Large intestine (tissue), 3 donors: ENCODE measurements around the gene MDH2. TPM values are rescaled to one million over a fixed set of nuclear protein-coding genes. Genes with fewer than 3 reads are reported as not detected.
"Not testable (repeated sequence)": the region's sequence is repeated elsewhere in the genome, so short reads cannot be mapped to it uniquely, and the experiment has no call there.

Source experiments
- DNase-seq, 2 donors: peaks; one replicate each; pipeline versions ENCODE4 v3.0.0 to v3.0.0-alpha.2; 2013
- H3K27ac ChIP-seq: one replicate; pipeline ENCODE4 v1.5.1; 2013; ENCODE audit warnings: low read length
- H3K27me3 ChIP-seq: 2 replicates; pipeline ENCODE4 v1.6.1; 2013; ENCODE audit warnings: low read length; ENCODE audit not compliant: control insufficient read depth, insufficient read depth
- H3K36me3 ChIP-seq: 2 replicates; pipeline ENCODE4 v1.6.1; 2013; ENCODE audit warnings: low read length; ENCODE audit not compliant: control insufficient read depth, insufficient read depth
- H3K4me1 ChIP-seq: one replicate; pipeline ENCODE4 v1.6.1; 2013; ENCODE audit warnings: low read length; ENCODE audit not compliant: control insufficient read depth, insufficient read depth
- H3K4me3 ChIP-seq: one replicate; pipeline ENCODE4 v1.5.1; 2013; ENCODE audit warnings: low read length
- H3K9me3 ChIP-seq: one replicate; pipeline ENCODE4 v1.6.1; 2013; ENCODE audit warnings: mild to moderate bottlenecking, low read depth, low read length, moderate library complexity; ENCODE audit not compliant: control insufficient read depth
- WGBS: methylation state at CpG from one replicate; pipeline ENCODE4 v1.1.5; 2013; ENCODE audit warnings: low lambda C conversion rate; ENCODE audit not compliant: insufficient coverage; 5-methylcytosine and 5-hydroxymethylcytosine counted together
- polyA plus RNA-seq: library from polyadenylated mRNA; unstranded; fragments of 120-200 nt; gene quantifications from one replicate; pipeline ENCODE4 v1.2.1, GENCODE V29; 2013

MDH2 gene
- polyA plus RNA-seq, 1 donor = 166 TPM

GRCh38 chr7:76054123-76055120 is 6.5 kb downstream of the MDH2 start:
- peaks cover 23% of the 10 kb centered on the region for H3K4me1 ChIP-seq
- H3K9me3 ChIP-seq = no peaks in the 10 kb centered on the region
- H3K27me3 ChIP-seq = no peaks in the 10 kb centered on the region
- WGBS = no CpG with 5 or more reads among the region's 18 CpGs
- no peak overlapping the region for H3K4me3 ChIP-seq
- peak overlapping the region; percentile 39 for H3K27ac ChIP-seq
- DNase-seq = peak; percentile 32 to 67
- H3K36me3 ChIP-seq = peaks cover 56% of the 10 kb centered on the region

DNA sequence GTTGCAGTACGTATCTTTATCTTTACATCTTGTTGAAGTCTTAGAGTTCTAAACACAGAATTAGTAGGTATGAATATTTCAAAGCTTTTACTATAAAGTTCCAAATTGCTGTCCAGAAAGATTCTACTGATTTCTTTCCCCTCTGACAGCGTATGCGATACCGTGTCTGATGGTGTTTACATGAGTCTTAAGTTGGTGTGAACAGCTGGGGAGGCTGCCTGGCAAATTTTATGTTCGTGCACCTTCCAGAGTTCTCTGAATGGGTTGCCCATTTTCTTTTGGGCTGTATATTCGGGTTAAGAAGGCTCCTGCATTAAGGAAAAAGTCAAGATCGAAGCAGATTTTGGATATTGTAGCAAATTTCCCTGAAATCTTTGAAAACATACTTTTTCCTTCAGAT is 8.3 kb downstream of the MDH2 start:
- Histone ChIP-seq H3K36me3 (peaks cover 73% of the 10 kb centered on the region), H3K27me3 (no peaks in the 10 kb centered on the region), H3K27ac (no peak overlapping the region), H3K4me1 (peaks cover 23% of the 10 kb centered on the region), H3K9me3 (no peaks in the 10 kb centered on the region), H3K4me3 (no peak overlapping the region)
- WGBS = no CpG with 5 or more reads among the region's 7 CpGs
- no peak for DNase-seq

DNA sequence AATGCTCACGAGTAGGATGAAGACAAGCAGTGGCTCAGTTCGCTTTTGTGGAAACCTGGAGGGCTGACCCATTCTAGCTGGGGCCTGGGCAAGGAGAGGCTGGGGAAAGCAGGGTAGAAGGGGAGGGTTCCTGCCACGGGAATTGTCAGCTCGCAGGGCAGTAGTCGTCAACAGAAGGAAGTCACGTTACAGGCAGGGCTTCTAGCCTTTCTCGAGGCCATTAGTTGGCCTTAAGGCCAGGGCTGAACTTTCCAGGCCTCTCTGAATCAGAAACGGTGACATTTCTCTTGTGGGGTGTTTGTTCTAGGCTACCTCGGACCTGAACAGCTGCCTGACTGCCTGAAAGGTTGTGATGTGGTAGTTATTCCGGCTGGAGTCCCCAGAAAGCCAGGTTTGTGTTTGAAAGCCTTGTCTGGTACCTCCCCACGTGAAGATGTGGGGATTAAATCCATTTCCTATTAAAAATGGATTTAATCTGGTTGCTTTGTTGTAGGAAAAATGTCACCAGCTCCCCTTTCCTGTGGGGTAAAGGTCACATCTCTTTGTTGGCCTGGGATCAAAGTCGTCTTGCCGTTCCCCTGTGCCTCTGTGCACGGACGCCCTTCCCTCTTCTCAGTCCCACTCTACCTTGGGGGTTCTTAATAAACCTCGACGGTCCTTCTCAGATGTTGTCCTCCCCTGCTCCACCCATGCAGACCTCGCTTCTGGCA is 9.4 kb downstream of the MDH2 start:
- WGBS = 60% methylated on average over 1 of the region's 18 CpGs

GRCh38 chr7:76057813-76058145 is 9.9 kb downstream of the MDH2 start:
- no CpG with 5 or more reads among the region's 11 CpGs for WGBS
- no peak overlapping the region for H3K4me3 ChIP-seq
- no peak for DNase-seq

More for the DNA sequence above, 9.4 kb downstream of the MDH2 start:
- H3K4me1 ChIP-seq = peaks cover 23% of the 10 kb centered on the region
- H3K27ac ChIP-seq = no peak overlapping the region
- peaks cover 77% of the 10 kb centered on the region for H3K36me3 ChIP-seq
- no peaks in the 10 kb centered on the region for H3K9me3 ChIP-seq
- no peaks in the 10 kb centered on the region for H3K27me3 ChIP-seq
- DNase-seq = peak in 1 of 2 donors; percentile 50
- no peak overlapping the region for H3K4me3 ChIP-seq

DNA sequence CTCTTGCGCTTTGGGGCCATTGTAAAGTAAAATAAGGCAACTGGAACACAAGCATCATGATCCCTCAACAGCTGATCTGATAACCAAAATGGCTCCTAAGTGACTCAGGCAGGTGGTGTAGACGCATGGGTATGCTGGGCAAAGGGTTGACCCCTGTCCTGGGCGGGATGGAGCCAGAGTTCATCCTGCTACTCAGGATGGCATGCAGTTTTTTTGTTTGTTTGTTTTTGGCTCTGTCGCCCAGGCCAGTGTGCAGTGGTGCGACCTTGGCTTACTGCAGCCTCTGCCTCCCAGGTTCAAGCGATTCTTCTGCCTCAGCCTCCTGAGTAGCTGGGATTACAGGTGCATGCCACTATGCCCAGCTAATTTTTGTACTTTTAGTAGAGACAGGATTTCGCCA is 10.8 kb downstream of the MDH2 start:
- H3K27me3 ChIP-seq, H3K9me3 ChIP-seq, DNase-seq, H3K4me3 ChIP-seq, H3K27ac ChIP-seq: not testable (repeated sequence)
- peaks cover 20% of the 10 kb centered on the region for H3K4me1 ChIP-seq
- H3K36me3 ChIP-seq = peaks cover 82% of the 10 kb centered on the region
- WGBS = no CpG with 5 or more reads among the region's 7 CpGs

More at GRCh38 chr7:76057813-76058145, 9.9 kb downstream of the MDH2 start:
- Histone ChIP-seq H3K27me3 (no peaks in the 10 kb centered on the region), H3K27ac (no peak overlapping the region), H3K9me3 (no peaks in the 10 kb centered on the region), H3K4me1 (peaks cover 23% of the 10 kb centered on the region), H3K36me3 (peaks cover 81% of the 10 kb centered on the region)

GRCh38 chr7:76060842-76061241 is 12.9 kb downstream of the MDH2 start:
- Histone ChIP-seq H3K36me3 (peaks cover 95% of the 10 kb centered on the region), H3K4me1 (peaks cover 10% of the 10 kb centered on the region), H3K9me3 (no peaks in the 10 kb centered on the region), H3K4me3 (no peak overlapping the region), H3K27ac (no peak overlapping the region), H3K27me3 (no peaks in the 10 kb centered on the region)
- no peak for DNase-seq
- no CpG with 5 or more reads among the region's 6 CpGs for WGBS

- no peak for DNase-seq
- H3K4me3 ChIP-seq = no peak overlapping the region
- H3K36me3 ChIP-seq = peaks cover 96% of the 10 kb centered on the region
- no peaks in the 10 kb centered on the region for H3K27me3 ChIP-seq
- no peaks in the 10 kb centered on the region for H3K9me3 ChIP-seq
- H3K27ac ChIP-seq = no peak overlapping the region
- peaks cover 6% of the 10 kb centered on the region for H3K4me1 ChIP-seq
- no CpG with 5 or more reads among the region's 15 CpGs for WGBS
These were observed 14.3 kb downstream of the MDH2 start for GRCh38 chr7:76062254-76062653.

GRCh38 chr7:76063114-76063513 is 15.2 kb downstream of the MDH2 start:
- Histone ChIP-seq H3K36me3 (peaks cover 94% of the 10 kb centered on the region), H3K4me1 (no peaks in the 10 kb centered on the region), H3K27ac (no peak overlapping the region), H3K4me3 (no peak overlapping the region), H3K27me3 (no peaks in the 10 kb centered on the region), H3K9me3 (no peaks in the 10 kb centered on the region)
- WGBS = no CpG with 5 or more reads among the region's 10 CpGs
- DNase-seq = no peak

- WGBS = no CpG with 5 or more reads among the region's 14 CpGs
- H3K4me3 ChIP-seq = no peak overlapping the region
These were observed 15.6 kb downstream of the MDH2 start for GRCh38 chr7:76063525-76063924.

DNA sequence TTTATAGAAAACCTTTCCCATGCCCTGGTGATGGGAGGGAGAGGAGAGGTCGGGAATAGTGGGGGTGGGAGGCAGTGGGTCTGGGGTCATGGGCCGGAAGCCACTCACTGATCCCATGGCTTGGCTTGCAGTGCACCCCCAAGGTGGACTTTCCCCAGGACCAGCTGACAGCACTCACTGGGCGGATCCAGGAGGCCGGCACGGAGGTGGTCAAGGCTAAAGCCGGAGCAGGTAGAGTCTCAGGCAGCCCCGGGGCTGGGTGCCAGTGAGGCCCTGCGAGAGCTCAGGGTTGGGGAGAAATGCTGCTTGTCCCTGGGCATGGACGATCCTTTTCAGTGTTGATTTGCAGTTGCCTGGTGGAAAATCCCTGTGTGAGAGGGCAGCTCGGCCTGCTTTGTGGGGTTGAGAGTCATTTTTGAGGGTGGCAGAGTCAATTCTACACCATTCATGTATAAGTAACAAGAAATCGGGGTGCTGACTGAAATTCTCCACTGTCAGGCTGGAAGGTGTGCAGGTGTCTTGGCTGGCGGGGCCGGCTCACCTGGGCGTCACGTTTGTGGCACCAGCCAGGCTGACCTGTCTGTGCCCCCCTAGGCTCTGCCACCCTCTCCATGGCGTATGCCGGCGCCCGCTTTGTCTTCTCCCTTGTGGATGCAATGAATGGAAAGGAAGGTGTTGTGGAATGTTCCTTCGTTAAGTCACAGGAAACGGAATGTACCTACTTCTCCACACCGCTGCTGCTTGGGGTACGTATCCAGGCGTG is 16.5 kb downstream of the MDH2 start:
- no peak for DNase-seq
- Histone ChIP-seq H3K27ac (no peak overlapping the region), H3K9me3 (no peaks in the 10 kb centered on the region), H3K27me3 (no peaks in the 10 kb centered on the region), H3K4me3 (no peak overlapping the region), H3K36me3 (peaks cover 81% of the 10 kb centered on the region), H3K4me1 (no peaks in the 10 kb centered on the region)
- WGBS = no CpG with 5 or more reads among the region's 24 CpGs

More at GRCh38 chr7:76063525-76063924, 15.6 kb downstream of the MDH2 start:
- H3K27me3 ChIP-seq = no peaks in the 10 kb centered on the region
- DNase-seq = peak in 1 of 2 donors; percentile 10
- no peak overlapping the region for H3K27ac ChIP-seq
- H3K9me3 ChIP-seq = no peaks in the 10 kb centered on the region
- H3K36me3 ChIP-seq = peaks cover 90% of the 10 kb centered on the region
- no peaks in the 10 kb centered on the region for H3K4me1 ChIP-seq
